ENCODE measurements around the gene POLR2E.

Gene POLR2E

GRCh38 chr19:1073063-1073955 is 21.9 kb downstream of the POLR2E start:
- H3K4me3 ChIP-seq (ENCODE audit: low read depth, low read length) = no peak overlapping the region
- H3K9ac ChIP-seq (ENCODE audit: low read length) = no peak overlapping the region
- H3K36me3 ChIP-seq (ENCODE audit: control insufficient read depth, insufficient read depth, low read length) = peaks cover 21% of the 10 kb centered on the region
- H3K27me3 ChIP-seq (ENCODE audit: control insufficient read depth, insufficient read depth, low read length) = peaks cover 35% of the 10 kb centered on the region
- H3K4me1 ChIP-seq (ENCODE audit: control insufficient read depth, insufficient read depth, low read length) = peaks cover 4% of the 10 kb centered on the region; the same call in 1 of the 2 replicates
- H3K27ac ChIP-seq (ENCODE audit: low read depth, low read length) = no peak overlapping the region
- no peaks in the 10 kb centered on the region for H3K9me3 ChIP-seq (ENCODE audit: control insufficient read depth, insufficient read depth, low read depth, low read length)

GRCh38 chr19:1072371-1073015 is 22.7 kb downstream of the POLR2E start:
- no peaks in the 10 kb centered on the region for H3K9me3 ChIP-seq (ENCODE audit: control insufficient read depth, insufficient read depth, low read depth, low read length)
- peaks cover 39% of the 10 kb centered on the region for H3K27me3 ChIP-seq (ENCODE audit: control insufficient read depth, insufficient read depth, low read length)
- H3K4me1 ChIP-seq (ENCODE audit: control insufficient read depth, insufficient read depth, low read length) = peaks cover 4% of the 10 kb centered on the region; the same call in 1 of the 2 replicates
- H3K36me3 ChIP-seq (ENCODE audit: control insufficient read depth, insufficient read depth, low read length) = peaks cover 18% of the 10 kb centered on the region
- no peak overlapping the region for H3K27ac ChIP-seq (ENCODE audit: low read depth, low read length)
- H3K9ac ChIP-seq (ENCODE audit: low read length) = no peak overlapping the region
- H3K4me3 ChIP-seq (ENCODE audit: low read depth, low read length) = no peak overlapping the region

GRCh38 chr19:1070931-1071791 is 24.0 kb downstream of the POLR2E start:
- H3K9ac ChIP-seq (ENCODE audit: low read length) = peak overlapping the region; percentile 33
- H3K36me3 ChIP-seq (ENCODE audit: control insufficient read depth, insufficient read depth, low read length) = peaks cover 18% of the 10 kb centered on the region
- no peaks in the 10 kb centered on the region for H3K9me3 ChIP-seq (ENCODE audit: control insufficient read depth, insufficient read depth, low read depth, low read length)
- peak overlapping the region; percentile 69 for H3K4me3 ChIP-seq (ENCODE audit: low read depth, low read length)
- no peak overlapping the region for H3K27ac ChIP-seq (ENCODE audit: low read depth, low read length)
- peaks cover 51% of the 10 kb centered on the region for H3K27me3 ChIP-seq (ENCODE audit: control insufficient read depth, insufficient read depth, low read length)
- peaks cover 11% of the 10 kb centered on the region for H3K4me1 ChIP-seq (ENCODE audit: control insufficient read depth, insufficient read depth, low read length)

- Histone ChIP-seq H3K27me3 (ENCODE audit: control insufficient read depth, insufficient read depth, low read length) (peaks cover 54% of the 10 kb centered on the region), H3K9me3 (ENCODE audit: control insufficient read depth, insufficient read depth, low read depth, low read length) (no peaks in the 10 kb centered on the region), H3K9ac (ENCODE audit: low read length) (no peak overlapping the region), H3K27ac (ENCODE audit: low read depth, low read length) (no peak overlapping the region), H3K4me3 (ENCODE audit: low read depth, low read length) (peak overlapping the region; percentile 69), H3K36me3 (ENCODE audit: control insufficient read depth, insufficient read depth, low read length) (peaks cover 12% of the 10 kb centered on the region), H3K4me1 (ENCODE audit: control insufficient read depth, insufficient read depth, low read length) (peaks cover 17% of the 10 kb centered on the region)
These were observed 24.6 kb downstream of the POLR2E start for GRCh38 chr19:1070576-1070930.

- Histone ChIP-seq H3K27me3 (ENCODE audit: control insufficient read depth, insufficient read depth, low read length) (peaks cover 58% of the 10 kb centered on the region), H3K4me1 (ENCODE audit: control insufficient read depth, insufficient read depth, low read length) (peaks cover 25% of the 10 kb centered on the region), H3K9ac (ENCODE audit: low read length) (no peak overlapping the region), H3K4me3 (ENCODE audit: low read depth, low read length) (no peak overlapping the region), H3K36me3 (ENCODE audit: control insufficient read depth, insufficient read depth, low read length) (peaks cover 9% of the 10 kb centered on the region), H3K27ac (ENCODE audit: low read depth, low read length) (no peak overlapping the region), H3K9me3 (ENCODE audit: control insufficient read depth, insufficient read depth, low read depth, low read length) (no peaks in the 10 kb centered on the region)
These were observed 26.0 kb downstream of the POLR2E start for GRCh38 chr19:1069009-1069779.

GRCh38 chr19:1068009-1069001 is 26.9 kb downstream of the POLR2E start:
- Histone ChIP-seq H3K27ac (ENCODE audit: low read depth, low read length) (no peak overlapping the region), H3K9ac (ENCODE audit: low read length) (no peak overlapping the region), H3K27me3 (ENCODE audit: control insufficient read depth, insufficient read depth, low read length) (peaks cover 58% of the 10 kb centered on the region), H3K4me3 (ENCODE audit: low read depth, low read length) (no peak overlapping the region), H3K36me3 (ENCODE audit: control insufficient read depth, insufficient read depth, low read length) (peaks cover 1% of the 10 kb centered on the region), H3K4me1 (ENCODE audit: control insufficient read depth, insufficient read depth, low read length) (peaks cover 33% of the 10 kb centered on the region), H3K9me3 (ENCODE audit: control insufficient read depth, insufficient read depth, low read depth, low read length) (no peaks in the 10 kb centered on the region)

GRCh38 chr19:1067341-1067957 is 27.7 kb downstream of the POLR2E start:
- no peak overlapping the region for H3K27ac ChIP-seq (ENCODE audit: low read depth, low read length)
- H3K9ac ChIP-seq (ENCODE audit: low read length) = no peak overlapping the region
- no peaks in the 10 kb centered on the region for H3K9me3 ChIP-seq (ENCODE audit: control insufficient read depth, insufficient read depth, low read depth, low read length)
- H3K4me3 ChIP-seq (ENCODE audit: low read depth, low read length) = peak overlapping the region; percentile 64
- H3K27me3 ChIP-seq (ENCODE audit: control insufficient read depth, insufficient read depth, low read length) = peaks cover 58% of the 10 kb centered on the region
- H3K4me1 ChIP-seq (ENCODE audit: control insufficient read depth, insufficient read depth, low read length) = peaks cover 35% of the 10 kb centered on the region
- H3K36me3 ChIP-seq (ENCODE audit: control insufficient read depth, insufficient read depth, low read length) = no peaks in the 10 kb centered on the region

- Histone ChIP-seq H3K36me3 (ENCODE audit: control insufficient read depth, insufficient read depth, low read length) (no peaks in the 10 kb centered on the region), H3K9me3 (ENCODE audit: control insufficient read depth, insufficient read depth, low read depth, low read length) (no peaks in the 10 kb centered on the region), H3K9ac (ENCODE audit: low read length) (peak within 1 kb of the TSS; percentile 61), H3K4me3 (ENCODE audit: low read depth, low read length) (peak within 1 kb of the TSS; percentile 64), H3K27me3 (ENCODE audit: control insufficient read depth, insufficient read depth, low read length) (peaks cover 52% of the 10 kb centered on the region), H3K4me1 (ENCODE audit: control insufficient read depth, insufficient read depth, low read length) (peaks cover 39% of the 10 kb centered on the region), H3K27ac (ENCODE audit: low read depth, low read length) (no peak within 1 kb of the TSS; the same call in 1 of the 2 replicates)
These were observed 28.3 kb downstream of the POLR2E start, which contains the start of gene ARHGAP45 for GRCh38 chr19:1066748-1067340. TSS of gene ARHGAP45 (plus strand) at chr19:1067167. CDS start at chr19:1067406, 239 bp downstream.

GRCh38 chr19:1066251-1066747 is 28.9 kb downstream of the POLR2E start:
- peak overlapping the region; percentile 64 for H3K4me3 ChIP-seq (ENCODE audit: low read depth, low read length)
- peak overlapping the region; percentile 61 for H3K9ac ChIP-seq (ENCODE audit: low read length)
- no peaks in the 10 kb centered on the region for H3K9me3 ChIP-seq (ENCODE audit: control insufficient read depth, insufficient read depth, low read depth, low read length)
- H3K27ac ChIP-seq (ENCODE audit: low read depth, low read length) = no peak overlapping the region; the same call in 1 of the 2 replicates
- H3K4me1 ChIP-seq (ENCODE audit: control insufficient read depth, insufficient read depth, low read length) = peaks cover 39% of the 10 kb centered on the region
- no peaks in the 10 kb centered on the region for H3K36me3 ChIP-seq (ENCODE audit: control insufficient read depth, insufficient read depth, low read length)
- H3K27me3 ChIP-seq (ENCODE audit: control insufficient read depth, insufficient read depth, low read length) = peaks cover 47% of the 10 kb centered on the region
